Endodermal cell (in vitro differentiated cells): ENCODE data around the gene ATOH8. TPM values are rescaled to one million over a fixed set of nuclear protein-coding genes. Genes with fewer than 3 reads are reported as not detected.

ENCODE experiments used
- DNase-seq: peaks from one replicate; pipeline ENCODE4 v3.0.0-alpha.2; 2017
- H3K27ac ChIP-seq: 2 replicates; pipeline ENCODE4 v1.5.1; 2013; ENCODE audit warnings: mild to moderate bottlenecking, low read depth, low read length, moderate library complexity
- H3K27me3 ChIP-seq: 2 replicates; pipeline ENCODE4 v1.6.1; 2013; ENCODE audit warnings: mild to moderate bottlenecking, low read length, moderate library complexity; ENCODE audit not compliant: insufficient read depth, control insufficient read depth, poor library complexity, severe bottlenecking
- H3K36me3 ChIP-seq: 2 replicates; pipeline ENCODE4 v1.7.0; 2013; ENCODE audit warnings: mild to moderate bottlenecking, low read length, moderate library complexity; ENCODE audit not compliant: control insufficient read depth, insufficient read depth
- H3K4me1 ChIP-seq: one replicate; pipeline ENCODE4 v1.7.0; 2013; ENCODE audit warnings: low read length; ENCODE audit not compliant: control insufficient read depth, insufficient read depth
- H3K4me3 ChIP-seq: 2 replicates; pipeline ENCODE4 v1.5.1; 2013; ENCODE audit warnings: mild to moderate bottlenecking, low read length, moderate library complexity
- H3K9ac ChIP-seq: 2 replicates; pipeline ENCODE4 v1.6.1; 2013; ENCODE audit warnings: mild to moderate bottlenecking, low read length, moderate library complexity; ENCODE audit not compliant: poor library complexity, severe bottlenecking; ENCODE audit errors: extremely low read depth
- H3K9me3 ChIP-seq: 2 replicates; pipeline ENCODE4 v1.6.1; 2013; ENCODE audit warnings: mild to moderate bottlenecking, low read length, moderate library complexity; ENCODE audit not compliant: control insufficient read depth
- H3K27ac Mint-ChIP-seq: 2 replicates; pipeline ENCODE4 v1.8.0; 2020; ENCODE audit warnings: mixed read lengths
- H3K27me3 Mint-ChIP-seq: 2 replicates; pipeline ENCODE4 v1.8.0; 2021; ENCODE audit warnings: mild to moderate bottlenecking, mixed read lengths; ENCODE audit not compliant: insufficient read depth
- H3K36me3 Mint-ChIP-seq: 2 replicates; pipeline ENCODE4 v1.8.0; 2020; ENCODE audit warnings: low read depth, mixed read lengths
- H3K4me1 Mint-ChIP-seq: 2 replicates; pipeline ENCODE4 v1.8.0; 2020; ENCODE audit warnings: mixed read lengths
- H3K4me3 Mint-ChIP-seq: 2 replicates; pipeline ENCODE4 v1.8.0; 2020; ENCODE audit warnings: mild to moderate bottlenecking, moderate library complexity, mixed read lengths
- H3K9me3 Mint-ChIP-seq: 2 replicates; pipeline ENCODE4 v1.8.0; 2020; ENCODE audit warnings: mild to moderate bottlenecking, mixed read lengths
- WGBS, 2 experiments: methylation state at CpG; one replicate each; pipeline versions ENCODE4 v1.1.5 to v1.1.7; 2013; ENCODE audit warnings: missing lambda C conversion rate in 2 of 2, mixed read lengths in 1 of 2; ENCODE audit not compliant: insufficient coverage in 1 of 2, insufficient read length in 1 of 2; 5-methylcytosine and 5-hydroxymethylcytosine counted together
- total RNA-seq, 2 donors: library from RNA; stranded (reverse); fragmentation: NEBNext Ultra II Directional in 1 of 2; extraction: Animal tissue kit (Norgen Biotek cat#: 25700) in 1 of 2; gene quantifications; 2 replicates in 1 of 2; 3 replicates in 1 of 2; pipeline ENCODE4 v1.2.1, GENCODE V29; 2021
- TF ChIP-seq, protein P1 (sequence below): fragments of 200-600 bp; sonication (generic); conservative IDR thresholded peaks from 2 replicates; pipeline ENCODE4 v1.5.0; 2021; ENCODE audit warnings: antibody characterized with exemption, mild to moderate bottlenecking

The ATOH8 gene
- total RNA-seq, 2 donors from 2014 or later: 1.3 to 1.6 TPM

- H3K4me1 Mint-ChIP-seq: peaks cover 14% of the 10 kb centered on the region
- no peak for DNase-seq
- Histone ChIP-seq H3K27ac (no peak overlapping the region), H3K4me1 (peaks cover 12% of the 10 kb centered on the region), H3K9ac (no peak overlapping the region), H3K27me3 (no peaks in the 10 kb centered on the region), H3K9me3 (no peaks in the 10 kb centered on the region), H3K4me3 (no peak overlapping the region), H3K36me3 (no peaks in the 10 kb centered on the region)
- H3K27me3 Mint-ChIP-seq: no peaks in the 10 kb centered on the region
- TF ChIP-seq, protein P1, sequence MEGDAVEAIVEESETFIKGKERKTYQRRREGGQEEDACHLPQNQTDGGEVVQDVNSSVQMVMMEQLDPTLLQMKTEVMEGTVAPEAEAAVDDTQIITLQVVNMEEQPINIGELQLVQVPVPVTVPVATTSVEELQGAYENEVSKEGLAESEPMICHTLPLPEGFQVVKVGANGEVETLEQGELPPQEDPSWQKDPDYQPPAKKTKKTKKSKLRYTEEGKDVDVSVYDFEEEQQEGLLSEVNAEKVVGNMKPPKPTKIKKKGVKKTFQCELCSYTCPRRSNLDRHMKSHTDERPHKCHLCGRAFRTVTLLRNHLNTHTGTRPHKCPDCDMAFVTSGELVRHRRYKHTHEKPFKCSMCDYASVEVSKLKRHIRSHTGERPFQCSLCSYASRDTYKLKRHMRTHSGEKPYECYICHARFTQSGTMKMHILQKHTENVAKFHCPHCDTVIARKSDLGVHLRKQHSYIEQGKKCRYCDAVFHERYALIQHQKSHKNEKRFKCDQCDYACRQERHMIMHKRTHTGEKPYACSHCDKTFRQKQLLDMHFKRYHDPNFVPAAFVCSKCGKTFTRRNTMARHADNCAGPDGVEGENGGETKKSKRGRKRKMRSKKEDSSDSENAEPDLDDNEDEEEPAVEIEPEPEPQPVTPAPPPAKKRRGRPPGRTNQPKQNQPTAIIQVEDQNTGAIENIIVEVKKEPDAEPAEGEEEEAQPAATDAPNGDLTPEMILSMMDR: no peak
- no peak overlapping the region for H3K27ac Mint-ChIP-seq
- WGBS, 2 experiments: 93 to 94% methylated on average over 3 of the region's 3 CpGs
- no peaks in the 10 kb centered on the region for H3K9me3 Mint-ChIP-seq
- no peak overlapping the region for H3K4me3 Mint-ChIP-seq
- H3K36me3 Mint-ChIP-seq: no peaks in the 10 kb centered on the region
Observed at GRCh38 chr2:85807756-85808155, 54.0 kb downstream of the ATOH8 start.

GRCh38 chr2:85810371-85811179 lies 56.8 kb downstream of the ATOH8 start:
- Mint-ChIP-seq H3K9me3 (no peaks in the 10 kb centered on the region), H3K4me3 (peak overlapping the region; percentile 25), H3K27ac (peak overlapping the region; percentile 84), H3K27me3 (peaks cover 2% of the 10 kb centered on the region), H3K36me3 (no peaks in the 10 kb centered on the region), H3K4me1 (peaks cover 14% of the 10 kb centered on the region)
- 87 to 91% methylated on average over 12 to 16 of the region's 16 CpGs for WGBS, 2 experiments
- Histone ChIP-seq H3K36me3 (no peaks in the 10 kb centered on the region), H3K9me3 (no peaks in the 10 kb centered on the region), H3K4me3 (peak overlapping the region; percentile 51), H3K9ac (peak overlapping the region; percentile 53), H3K27ac (no peak overlapping the region), H3K27me3 (no peaks in the 10 kb centered on the region), H3K4me1 (peaks cover 12% of the 10 kb centered on the region)
- TF ChIP-seq, protein P1: no peak
- no peak for DNase-seq

DNA sequence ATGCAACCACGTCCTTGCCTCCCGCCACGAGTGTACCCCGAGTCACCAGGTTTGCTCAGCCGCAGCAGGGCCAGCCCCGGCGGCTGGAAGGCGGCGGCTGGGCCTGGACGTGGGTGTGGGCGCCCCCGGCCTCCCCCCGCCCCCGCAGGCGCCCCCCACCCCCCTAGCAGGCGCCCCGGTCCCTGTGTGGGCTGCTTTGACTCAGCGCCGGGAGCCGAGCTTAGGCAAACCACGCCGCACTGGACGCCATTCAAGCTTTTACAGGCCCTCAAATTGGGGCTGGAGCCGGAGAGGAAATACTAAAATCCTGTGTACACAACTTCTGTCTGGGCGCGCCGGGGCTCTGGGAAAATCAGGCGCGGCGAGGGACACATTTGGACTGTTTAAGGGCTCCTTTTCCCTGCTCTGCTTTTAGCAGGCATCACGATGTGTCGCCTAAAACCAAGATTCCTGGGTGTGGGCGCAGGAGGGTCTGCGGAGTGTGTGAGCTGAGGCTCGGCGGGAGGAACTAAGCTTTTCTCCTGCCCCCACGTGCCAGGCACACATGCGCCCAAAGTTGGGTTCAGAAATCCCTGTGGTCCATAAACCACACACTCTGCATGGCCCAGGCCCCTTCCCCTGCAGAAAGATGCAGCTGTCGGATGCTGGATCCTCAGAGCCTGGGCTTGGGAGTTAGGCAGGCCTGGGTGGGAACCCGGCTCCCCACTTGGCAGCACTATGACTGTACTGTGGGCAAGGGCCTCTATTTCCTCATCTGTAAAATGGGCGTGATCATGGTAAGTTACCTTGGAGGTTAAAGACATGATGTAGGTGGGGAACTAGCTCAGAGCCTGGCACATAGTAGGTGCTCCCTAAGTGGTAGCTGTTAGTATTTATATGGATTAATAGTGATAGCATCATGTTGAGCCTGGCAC lies 57.6 kb downstream of the ATOH8 start:
- no peaks in the 10 kb centered on the region for H3K36me3 ChIP-seq
- Mint-ChIP-seq H3K4me1 (peaks cover 14% of the 10 kb centered on the region), H3K4me3 (no peak overlapping the region), H3K9me3 (no peaks in the 10 kb centered on the region), H3K36me3 (no peaks in the 10 kb centered on the region), H3K27me3 (peaks cover 2% of the 10 kb centered on the region), H3K27ac (no peak overlapping the region)
- 90 to 95% methylated on average over 16 to 41 of the region's 41 CpGs for WGBS, 2 experiments
- H3K4me1 ChIP-seq: peaks cover 12% of the 10 kb centered on the region
- H3K27ac ChIP-seq: no peak overlapping the region
- TF ChIP-seq, protein P1: no peak
- no peak overlapping the region for H3K4me3 ChIP-seq
- no peak overlapping the region for H3K9ac ChIP-seq
- H3K9me3 ChIP-seq: no peaks in the 10 kb centered on the region
- no peak for DNase-seq
- peaks cover 5% of the 10 kb centered on the region for H3K27me3 ChIP-seq
